NCI-H446 treated with DMSO at 0.1 percent for 48 hours (cell line): Measurements from ENCODE around the gene TNC.

Experiments
- DNase-seq: peaks from one replicate; lab custom pipeline; 2025; lab: John Stamatoyannopoulos, UW

TNC gene

GRCh38 chr9:115099901-115100300 is 18.1 kb downstream of the TNC start:
- DNase-seq = no peak

DNA sequence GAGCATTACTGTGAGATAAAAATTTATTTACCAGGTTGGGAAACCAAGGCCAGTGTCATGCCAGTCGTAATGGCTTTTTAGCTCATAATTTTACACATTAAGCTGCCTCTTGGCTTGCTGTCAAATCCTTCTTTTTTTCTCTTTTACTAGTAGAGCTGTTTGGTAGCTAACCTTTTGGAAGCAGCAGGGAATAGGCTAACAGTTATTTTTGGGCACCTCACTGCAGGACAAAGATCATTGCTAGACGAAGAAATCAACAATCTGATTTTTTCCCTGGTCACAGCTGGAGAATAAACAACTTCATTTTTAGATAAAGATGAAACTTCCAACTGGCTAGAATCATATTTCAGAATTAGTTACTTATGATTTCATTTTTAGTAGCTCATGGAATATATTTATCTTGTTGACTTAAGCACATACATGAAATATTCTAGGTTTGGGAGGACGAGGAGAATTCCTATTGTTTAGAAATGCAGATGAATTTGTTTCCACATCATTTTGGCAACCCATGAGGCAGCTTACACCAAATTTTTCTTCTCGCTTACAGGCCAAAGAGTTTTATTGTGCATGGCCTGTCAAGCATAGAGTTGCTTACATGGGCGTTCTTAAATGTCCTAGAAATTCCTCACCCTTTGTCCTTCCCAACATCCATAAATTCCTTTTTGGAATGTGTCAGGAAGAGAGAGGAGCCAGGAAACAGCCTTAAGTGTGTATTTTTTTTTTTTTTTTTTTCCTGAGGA is 19.6 kb downstream of the TNC start:
- DNase-seq = no peak

- DNase-seq = no peak
Observed at GRCh38 chr9:115093520-115093919, 24.4 kb downstream of the TNC start.

DNA sequence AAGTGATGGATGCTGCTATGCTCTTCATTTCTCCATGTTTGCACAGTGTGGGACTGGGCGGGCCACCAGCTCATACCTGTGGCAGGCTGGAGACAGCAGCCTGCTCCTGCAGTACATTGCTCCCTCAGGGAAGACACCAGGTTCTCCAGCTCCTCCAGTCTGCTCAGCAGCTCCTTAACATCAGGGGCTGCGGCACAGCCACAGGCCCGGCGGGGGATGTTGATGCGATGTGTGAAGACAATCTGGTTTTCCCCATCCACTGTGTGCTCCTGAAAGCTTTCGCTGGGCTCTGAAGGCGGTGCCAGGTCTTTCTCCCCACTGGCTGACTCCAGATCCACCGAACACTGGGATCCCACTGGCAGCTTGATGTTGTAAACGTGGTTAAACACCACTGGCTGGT is 27.5 kb downstream of the TNC start:
- no peak for DNase-seq

DNA sequence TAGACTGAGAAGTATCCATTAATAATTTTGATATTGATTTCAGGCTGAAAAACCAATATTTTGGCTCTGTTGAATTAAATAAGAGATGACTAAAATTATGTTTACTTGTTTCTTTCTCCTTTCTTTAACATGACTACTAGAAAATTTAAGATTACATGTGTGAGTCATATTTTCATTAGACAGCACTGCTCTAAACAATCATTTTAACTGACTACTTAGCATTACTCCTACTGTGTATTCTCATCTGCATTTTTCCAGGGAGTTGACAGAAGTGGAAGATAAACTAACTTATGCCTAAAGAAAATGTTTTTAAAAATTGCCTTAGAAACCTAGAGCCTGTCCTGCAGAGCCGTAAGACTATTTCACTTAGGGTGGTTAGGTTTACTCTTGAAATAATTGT is 29.1 kb downstream of the TNC start:
- no peak for DNase-seq

DNA sequence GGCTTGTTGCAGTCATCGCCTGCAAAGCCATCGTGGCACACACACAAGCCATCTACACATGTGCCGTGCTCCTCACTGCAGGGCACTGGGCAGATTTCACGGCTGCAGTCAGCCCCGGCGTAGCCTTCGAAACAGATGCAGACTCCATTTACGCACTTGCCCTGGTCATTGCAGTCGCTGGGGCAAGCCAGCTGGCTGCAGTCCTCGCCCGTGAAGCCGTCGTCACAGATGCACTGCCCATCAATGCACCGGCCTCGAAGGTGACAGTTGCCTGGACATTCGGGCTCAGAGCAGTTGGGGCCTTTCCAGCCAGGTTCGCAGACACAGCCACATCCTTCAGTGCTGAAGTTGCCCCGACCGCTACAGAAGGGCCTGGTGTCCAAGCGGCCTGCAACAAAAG is 31.1 kb downstream of the TNC start:
- no peak for DNase-seq

DNA sequence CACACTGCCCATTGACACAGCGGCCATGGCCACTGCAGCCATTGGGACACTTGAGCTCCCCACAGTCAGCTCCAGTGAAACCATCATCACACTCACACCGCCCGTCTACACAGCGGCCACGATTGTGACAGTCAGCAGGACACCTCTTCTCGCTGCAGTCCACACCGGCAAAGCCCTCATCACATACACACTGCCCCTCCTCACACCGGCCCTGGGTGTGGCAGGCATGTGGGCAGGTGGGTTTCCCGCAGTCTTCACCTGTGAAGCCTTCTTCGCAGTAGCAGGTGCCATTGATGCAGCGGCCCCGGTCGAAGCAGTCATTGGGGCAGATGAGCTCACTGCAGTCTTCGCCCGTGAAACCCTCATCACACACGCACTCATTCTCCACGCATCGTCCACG is 31.5 kb downstream of the TNC start:
- no peak for DNase-seq

DNA sequence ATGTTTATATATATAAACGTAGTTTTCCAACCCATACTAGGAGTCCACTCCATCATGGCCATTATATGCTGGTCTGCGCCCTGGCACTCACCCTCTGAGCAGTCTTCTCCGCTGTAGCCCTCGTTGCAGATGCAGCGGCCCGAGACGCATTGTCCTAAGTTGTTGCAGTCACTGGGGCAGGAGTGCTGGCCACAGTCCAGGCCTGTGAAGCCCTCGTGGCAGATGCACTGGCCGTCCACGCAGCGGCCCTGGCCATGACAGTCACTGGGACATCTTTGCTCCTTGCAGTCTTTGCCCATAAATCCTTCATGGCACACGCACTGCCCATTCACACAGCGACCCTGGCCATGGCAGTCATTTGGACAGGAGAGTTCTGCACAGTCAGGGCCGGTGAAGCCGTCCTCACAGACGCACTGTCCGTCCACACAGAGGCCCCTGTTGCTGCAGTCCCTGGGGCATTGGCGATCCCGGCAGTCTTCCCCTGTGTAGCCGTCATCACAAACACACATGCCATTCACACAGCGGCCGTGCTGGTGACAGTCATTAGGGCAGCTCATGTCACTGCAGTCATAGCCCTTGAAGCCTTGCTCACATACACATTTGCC is 32.1 kb downstream of the TNC start:
- no peak for DNase-seq

GRCh38 chr9:115084709-115085108 is 33.2 kb downstream of the TNC start:
- DNase-seq = no peak

GRCh38 chr9:115084157-115084556 is 33.8 kb downstream of the TNC start:
- no peak for DNase-seq

DNA sequence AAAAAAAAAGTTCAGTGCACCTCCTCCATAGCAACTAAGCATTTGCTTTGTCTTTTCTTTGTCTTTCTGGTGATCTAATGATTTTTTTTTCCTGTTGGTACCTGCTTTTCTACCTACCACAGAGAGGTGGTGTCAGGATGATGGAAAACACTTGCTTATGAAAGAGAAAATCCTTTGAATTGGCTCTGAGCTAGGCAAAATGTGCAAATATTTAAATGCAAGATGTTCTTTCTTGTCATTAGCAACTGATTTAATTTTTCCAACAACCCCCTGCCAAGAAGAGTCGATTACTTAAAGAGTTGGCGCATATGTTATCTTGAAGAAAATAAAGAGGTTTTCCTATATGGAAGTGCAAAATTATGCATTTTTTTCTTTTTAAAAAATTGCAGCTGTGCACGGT is 37.7 kb downstream of the TNC start:
- DNase-seq = no peak

GRCh38 chr9:115079156-115079555 is 38.8 kb downstream of the TNC start:
- no peak for DNase-seq

- no peak for DNase-seq
Observed at GRCh38 chr9:115073456-115073855, 44.5 kb downstream of the TNC start.

DNA sequence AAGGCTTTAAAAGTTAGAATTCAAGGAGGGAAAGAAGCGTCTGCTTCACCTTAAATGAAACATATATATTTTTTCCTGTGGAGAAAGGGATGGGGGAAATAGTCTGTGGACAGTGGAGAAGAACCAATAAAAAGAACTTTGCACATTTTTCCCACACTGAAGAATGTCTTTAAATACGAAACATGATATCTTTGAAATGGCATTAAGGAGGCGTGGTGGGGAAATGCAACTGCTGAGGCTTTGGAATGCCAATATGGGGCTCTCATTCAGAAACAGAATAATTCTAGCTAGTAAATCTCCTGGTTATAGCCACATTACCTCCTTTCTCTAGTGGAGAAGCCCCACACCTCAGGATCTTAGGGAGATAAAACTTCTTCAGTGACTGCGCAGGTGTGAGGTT is 46.8 kb downstream of the TNC start:
- DNase-seq = no peak

DNA sequence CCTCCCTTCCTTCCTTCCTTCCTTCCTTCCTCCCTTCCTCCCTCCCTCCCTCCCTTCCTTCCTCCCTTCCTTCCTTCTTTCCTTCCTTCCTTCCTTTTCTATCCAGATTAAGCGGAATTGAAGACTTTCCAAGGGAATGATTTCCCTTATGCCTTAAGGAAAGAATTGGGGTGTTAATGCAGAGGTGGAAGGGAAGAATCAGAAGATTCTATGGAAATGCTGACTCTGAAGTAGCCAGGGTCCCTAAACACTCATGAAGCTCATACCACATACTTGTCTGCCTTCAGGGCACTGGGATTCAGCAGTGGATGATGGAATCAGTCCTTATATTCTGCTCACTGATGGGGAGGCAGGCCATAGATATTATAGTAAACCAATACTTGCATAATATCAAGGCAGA is 48.2 kb downstream of the TNC start:
- DNase-seq = no peak

DNA sequence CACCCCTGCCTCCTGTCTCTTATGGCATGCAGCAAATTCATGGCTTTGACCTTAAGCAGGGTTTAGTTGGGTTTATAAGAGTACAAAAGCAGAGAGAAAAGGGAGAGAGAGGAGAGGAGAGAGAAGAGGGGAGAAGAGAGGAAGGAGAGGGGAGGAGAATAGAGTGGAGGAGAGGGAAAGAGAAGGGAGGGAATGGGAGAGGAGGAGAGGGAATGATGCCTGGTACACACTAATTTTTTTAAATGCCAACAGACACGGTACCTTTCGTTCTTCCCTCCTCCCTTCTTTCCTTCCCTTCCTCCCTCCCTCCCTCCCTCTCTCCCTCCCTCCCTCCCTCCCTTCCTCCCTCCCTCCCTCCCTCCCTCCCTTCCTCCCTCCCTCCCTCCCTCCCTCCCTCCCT is 48.7 kb downstream of the TNC start:
- no peak for DNase-seq

- no peak for DNase-seq
Observed at GRCh38 chr9:115068031-115068430, 49.9 kb downstream of the TNC start.

DNA sequence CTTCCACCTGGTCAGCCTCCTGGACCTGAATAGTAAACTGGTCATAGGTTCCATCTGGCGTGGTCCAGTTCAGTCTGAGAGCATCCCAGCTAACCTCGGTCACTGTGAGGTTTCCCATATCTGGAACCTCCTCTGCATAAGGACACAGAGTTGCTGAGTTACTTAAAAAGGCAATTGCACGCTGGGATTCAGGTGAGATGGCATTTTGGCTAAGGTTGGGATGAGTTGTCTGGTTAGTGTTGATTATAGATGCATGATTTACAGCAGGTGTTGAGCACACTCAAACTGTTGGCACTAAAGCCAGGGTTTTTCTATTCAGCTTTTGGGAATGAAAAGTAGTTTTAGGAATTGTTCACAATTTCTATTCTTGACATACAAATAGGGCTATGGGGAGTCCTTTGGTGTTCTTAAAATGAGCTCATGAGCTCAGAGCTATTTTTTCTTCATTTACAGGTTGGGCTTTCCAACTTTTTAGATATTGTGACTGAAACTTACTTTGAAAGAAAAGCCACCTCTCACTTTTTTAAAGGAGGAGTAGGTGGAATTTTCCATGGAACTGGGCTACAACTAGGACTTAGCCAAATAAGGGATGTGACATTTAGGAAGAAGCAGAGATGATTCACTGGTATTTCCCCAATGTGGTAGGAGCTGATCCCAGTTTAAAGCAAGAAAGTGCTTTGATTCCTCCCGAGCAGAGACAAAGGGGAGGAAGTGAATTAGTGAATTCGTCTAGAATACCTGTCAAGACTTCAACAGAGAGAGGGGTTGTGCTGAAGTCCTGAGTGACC is 54.7 kb downstream of the TNC start:
- DNase-seq = no peak

DNA sequence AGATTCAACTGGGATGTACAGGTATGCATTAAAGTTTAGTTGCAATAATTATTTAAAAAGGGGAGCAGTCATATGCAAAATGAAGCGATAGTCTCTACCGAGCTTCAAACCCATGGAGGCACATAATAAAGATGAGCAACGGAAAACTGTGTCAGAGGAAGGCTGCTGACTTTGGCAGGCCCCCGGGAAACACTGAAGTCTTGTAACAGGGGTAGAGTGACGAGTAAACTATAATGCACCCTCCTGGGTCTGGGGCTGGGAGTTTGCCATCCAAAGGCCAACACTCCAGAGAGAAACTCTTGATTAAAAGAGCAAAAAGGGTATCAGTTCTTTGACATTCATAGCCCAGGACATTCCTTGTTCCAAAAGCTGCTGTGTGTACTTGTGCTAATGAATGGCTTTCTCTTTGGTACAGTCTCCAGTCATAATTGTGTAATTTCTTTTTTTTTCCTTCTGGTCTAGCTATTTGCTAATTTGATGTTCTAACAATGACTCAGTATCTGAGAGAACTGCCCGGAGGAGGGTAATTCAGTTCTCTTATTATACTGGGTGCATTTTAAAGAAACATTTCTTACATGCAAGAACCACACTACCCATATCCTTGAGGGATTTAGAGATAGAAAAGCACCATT is 59.2 kb downstream of the TNC start:
- no peak for DNase-seq

- DNase-seq = no peak
Observed at GRCh38 chr9:115058175-115058574, 59.8 kb downstream of the TNC start.

DNA sequence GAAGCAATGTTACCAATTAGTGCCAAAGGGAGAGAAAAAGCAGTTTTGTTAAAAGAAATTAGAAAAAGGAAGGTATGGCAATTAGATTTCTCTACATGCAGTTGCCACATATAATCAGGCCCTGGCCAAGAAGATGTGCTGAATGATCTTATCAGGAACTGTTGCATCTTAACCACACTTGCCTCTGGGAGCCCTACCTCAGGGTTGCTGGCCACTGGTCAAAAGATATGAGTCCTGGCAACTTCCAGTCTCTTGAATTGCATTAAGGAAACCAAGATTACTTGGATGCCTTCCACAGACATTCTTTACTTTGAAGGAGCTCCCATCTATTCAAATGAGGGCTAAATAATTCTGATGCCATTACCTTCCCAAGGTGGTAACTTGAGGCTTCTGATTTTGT is 60.4 kb downstream of the TNC start:
- DNase-seq = no peak

DNA sequence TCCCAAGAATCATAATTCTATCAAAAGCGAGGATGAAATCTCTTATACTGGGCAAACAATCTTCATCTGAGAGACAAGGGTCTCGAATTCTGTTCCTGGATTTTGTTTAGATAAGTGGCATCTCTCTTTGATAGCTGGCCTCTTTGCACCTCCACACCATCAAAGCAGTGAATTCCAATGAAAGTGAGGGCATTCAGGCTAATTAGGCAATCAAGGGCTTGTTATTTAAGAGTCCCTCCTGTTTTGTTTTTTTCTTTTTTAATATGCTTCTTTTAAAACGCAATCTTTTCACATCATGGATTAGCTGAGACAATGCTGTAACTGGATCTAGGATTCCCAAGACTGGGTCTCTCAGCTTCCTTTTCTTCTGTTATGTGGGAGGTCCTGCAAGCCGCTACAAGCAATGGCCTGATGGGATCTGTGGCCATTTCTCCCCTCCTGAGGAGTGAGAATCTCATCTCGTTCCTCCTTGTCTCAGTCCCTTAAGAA is 67.9 kb downstream of the TNC start:
- DNase-seq = no peak

GRCh38 chr9:115046824-115047223 is 71.1 kb downstream of the TNC start:
- no peak for DNase-seq
